Dermis blood vessel endothelial cell (primary cell): ENCODE data around the gene OR51E1. TPM values are rescaled to one million over a fixed set of nuclear protein-coding genes. Genes with fewer than 3 reads are reported as not detected.

Experiments used
- DNase-seq: peaks from one replicate; pipeline ENCODE4 v3.0.0; 2010
- total RNA-seq: library from RNA; depleted of rRNA; stranded (reverse); fragments of >200 nt; gene quantifications from 2 replicates; pipeline ENCODE4 v1.2.3, GENCODE V29; 2014

The OR51E1 gene
- total RNA-seq, 1 donor from 2014 or later, result not detected

GRCh38 chr11:4654635-4655369 is 11.0 kb downstream of the OR51E1 start:
- no peak for DNase-seq

GRCh38 chr11:4658629-4659445 is 15.1 kb downstream of the OR51E1 start:
- DNase-seq, result no peak

- DNase-seq, result no peak
Observed at GRCh38 chr11:4662876-4663275, 19.1 kb downstream of the OR51E1 start.

GRCh38 chr11:4664183-4664582 is 20.4 kb downstream of the OR51E1 start:
- no peak for DNase-seq

GRCh38 chr11:4664786-4665185 is 21.0 kb downstream of the OR51E1 start:
- no peak for DNase-seq

- no peak for DNase-seq
Observed at GRCh38 chr11:4665424-4665823, 21.6 kb downstream of the OR51E1 start.

- DNase-seq, result no peak
Observed at GRCh38 chr11:4671741-4672140, 28.0 kb downstream of the OR51E1 start.

- no peak for DNase-seq
Observed at GRCh38 chr11:4672470-4672869, 28.7 kb downstream of the OR51E1 start.

GRCh38 chr11:4673781-4674180 is 30.0 kb downstream of the OR51E1 start:
- DNase-seq, result no peak

GRCh38 chr11:4677948-4678347 is 34.2 kb downstream of the OR51E1 start:
- no peak for DNase-seq

GRCh38 chr11:4680341-4680740 is 36.6 kb downstream of the OR51E1 start:
- no peak for DNase-seq

GRCh38 chr11:4682623-4683419 is 39.0 kb downstream of the OR51E1 start:
- DNase-seq, result no peak

- DNase-seq, result no peak
Observed at GRCh38 chr11:4684631-4685285, 41.0 kb downstream of the OR51E1 start.

GRCh38 chr11:4695442-4695841 is 51.7 kb downstream of the OR51E1 start:
- no peak for DNase-seq

- no peak for DNase-seq
Observed at GRCh38 chr11:4697585-4697984, 53.8 kb downstream of the OR51E1 start, which contains the start of gene OR51E2. Gene OR51E2, minus strand, starts transcription at chr11:4697853. Its CDS starts 15,142 bp downstream, at chr11:4682711.

GRCh38 chr11:4699697-4700435 is 56.1 kb downstream of the OR51E1 start:
- DNase-seq, result no peak

GRCh38 chr11:4700436-4700820 is 56.6 kb downstream of the OR51E1 start:
- no peak for DNase-seq

- DNase-seq, result no peak
Observed at GRCh38 chr11:4704054-4704789, 60.4 kb downstream of the OR51E1 start, which contains the start of gene MMP26. Gene MMP26, plus strand, starts transcription at chr11:4704784.

- no peak for DNase-seq
Observed at GRCh38 chr11:4704790-4705334, 61.1 kb downstream of the OR51E1 start.
